Stimulated activated CD8-positive, alpha-beta memory T cell treated with anti-CD3 and anti-CD28 coated beads, Interleukin-2, amount 100 ng/mL, for 1 hour (primary cell): ENCODE results near the gene HNRNPAB.
"Not testable (repeated sequence)": the region's sequence is repeated elsewhere in the genome, so short reads cannot be mapped to it uniquely, and the experiment has no call there.

Experiments used
- DNase-seq, 2 donors: peaks; one replicate each; pipeline ENCODE4 v3.0.0-alpha.2; 2020; ENCODE audit warnings: low read depth in 2 of 2

HNRNPAB gene

GRCh38 chr5:178244576-178244975 is 40.2 kb downstream of the HNRNPAB start:
- no peak for DNase-seq

GRCh38 chr5:178245389-178245788 is 41.1 kb downstream of the HNRNPAB start:
- no peak for DNase-seq

- DNase-seq: no peak
These were observed 42.4 kb downstream of the HNRNPAB start for GRCh38 chr5:178246624-178247279.

- DNase-seq: no peak
These were observed 43.4 kb downstream of the HNRNPAB start for GRCh38 chr5:178247481-178248456.

- no peak for DNase-seq
These were observed 44.4 kb downstream of the HNRNPAB start for GRCh38 chr5:178248750-178249149.

- no peak for DNase-seq
These were observed 45.1 kb downstream of the HNRNPAB start for GRCh38 chr5:178249191-178249989.

GRCh38 chr5:178250263-178250662 is 45.9 kb downstream of the HNRNPAB start:
- no peak for DNase-seq

- no peak for DNase-seq
These were observed 47.9 kb downstream of the HNRNPAB start for GRCh38 chr5:178252258-178252657.

- not testable (repeated sequence) for DNase-seq
These were observed 49.3 kb downstream of the HNRNPAB start for GRCh38 chr5:178253632-178254031.

GRCh38 chr5:178256746-178257145 is 52.4 kb downstream of the HNRNPAB start:
- DNase-seq: no peak

GRCh38 chr5:178257650-178258049 is 53.3 kb downstream of the HNRNPAB start:
- no peak for DNase-seq

GRCh38 chr5:178259623-178260536 is 55.5 kb downstream of the HNRNPAB start:
- DNase-seq: no peak
